AG09319 (cell line): ENCODE measurements around the gene NRP1.

Source experiments
- DNase-seq: peaks from one replicate; pipeline ENCODE4 v3.0.0-alpha.2; 2010; ENCODE audit warnings: low read depth; ENCODE audit errors: extremely low read depth
- TF ChIP-seq, protein P1 (sequence below): IDR thresholded peaks from 2 replicates; pipeline ENCODE4 v1.5.1; 2011; ENCODE audit warnings: low read depth, mild to moderate bottlenecking, inconsistent platforms, low read length, moderate library complexity

The NRP1 gene

GRCh38 chr10:33238643-33239042 lies 95.8 kb downstream of the NRP1 start:
- no peak for DNase-seq

DNA sequence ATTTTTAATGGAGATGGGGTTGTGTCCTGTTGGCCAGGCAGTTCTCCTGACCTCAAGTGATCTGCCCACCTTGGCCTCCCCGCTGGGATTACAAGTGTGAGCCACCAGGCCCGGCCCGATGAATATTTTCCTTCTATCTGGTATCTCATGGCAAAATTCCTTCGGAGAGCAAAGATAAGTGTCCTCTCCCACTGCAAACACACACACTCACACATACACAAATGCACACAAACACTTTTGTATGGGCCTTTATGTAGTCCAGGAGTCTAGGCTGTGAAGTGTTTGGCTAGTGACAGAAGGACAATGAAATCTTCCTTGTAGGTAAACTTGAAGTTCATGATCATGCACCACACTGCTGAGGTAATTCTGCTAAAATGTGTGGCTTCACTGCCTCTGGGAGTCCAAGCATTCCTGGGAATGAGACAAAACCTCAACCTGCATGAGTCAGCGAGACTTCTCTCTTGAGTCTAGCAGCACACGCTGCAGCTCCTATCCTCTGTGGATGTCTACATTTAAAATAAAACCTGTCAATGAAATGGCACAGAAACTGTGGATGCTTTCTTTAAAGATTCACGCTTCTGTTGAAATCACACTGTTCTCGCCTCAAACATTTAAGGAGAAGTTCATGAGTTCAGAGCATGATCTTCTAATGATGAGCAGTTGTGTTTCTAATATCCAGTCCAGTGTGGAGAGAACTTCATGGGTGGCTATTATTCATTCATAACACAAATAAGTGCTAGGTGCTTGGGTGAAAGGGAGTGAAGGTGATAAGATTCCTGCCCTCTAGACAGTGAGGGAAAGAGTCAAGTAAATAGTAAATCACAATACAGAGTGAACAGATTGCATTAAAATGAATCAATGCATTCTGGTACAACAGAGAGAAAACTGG lies 96.5 kb downstream of the NRP1 start:
- DNase-seq, result no peak
- TF ChIP-seq, protein P1, sequence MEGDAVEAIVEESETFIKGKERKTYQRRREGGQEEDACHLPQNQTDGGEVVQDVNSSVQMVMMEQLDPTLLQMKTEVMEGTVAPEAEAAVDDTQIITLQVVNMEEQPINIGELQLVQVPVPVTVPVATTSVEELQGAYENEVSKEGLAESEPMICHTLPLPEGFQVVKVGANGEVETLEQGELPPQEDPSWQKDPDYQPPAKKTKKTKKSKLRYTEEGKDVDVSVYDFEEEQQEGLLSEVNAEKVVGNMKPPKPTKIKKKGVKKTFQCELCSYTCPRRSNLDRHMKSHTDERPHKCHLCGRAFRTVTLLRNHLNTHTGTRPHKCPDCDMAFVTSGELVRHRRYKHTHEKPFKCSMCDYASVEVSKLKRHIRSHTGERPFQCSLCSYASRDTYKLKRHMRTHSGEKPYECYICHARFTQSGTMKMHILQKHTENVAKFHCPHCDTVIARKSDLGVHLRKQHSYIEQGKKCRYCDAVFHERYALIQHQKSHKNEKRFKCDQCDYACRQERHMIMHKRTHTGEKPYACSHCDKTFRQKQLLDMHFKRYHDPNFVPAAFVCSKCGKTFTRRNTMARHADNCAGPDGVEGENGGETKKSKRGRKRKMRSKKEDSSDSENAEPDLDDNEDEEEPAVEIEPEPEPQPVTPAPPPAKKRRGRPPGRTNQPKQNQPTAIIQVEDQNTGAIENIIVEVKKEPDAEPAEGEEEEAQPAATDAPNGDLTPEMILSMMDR, result no peak

More at GRCh38 chr10:33238643-33239042, 95.8 kb downstream of the NRP1 start:
- TF ChIP-seq, protein P1, result no peak

GRCh38 chr10:33236916-33237315 lies 97.6 kb downstream of the NRP1 start:
- TF ChIP-seq, protein P1, result no peak
- no peak for DNase-seq

- DNase-seq, result no peak
- TF ChIP-seq, protein P1, result no peak
Observed at GRCh38 chr10:33235951-33236350, 98.5 kb downstream of the NRP1 start.

DNA sequence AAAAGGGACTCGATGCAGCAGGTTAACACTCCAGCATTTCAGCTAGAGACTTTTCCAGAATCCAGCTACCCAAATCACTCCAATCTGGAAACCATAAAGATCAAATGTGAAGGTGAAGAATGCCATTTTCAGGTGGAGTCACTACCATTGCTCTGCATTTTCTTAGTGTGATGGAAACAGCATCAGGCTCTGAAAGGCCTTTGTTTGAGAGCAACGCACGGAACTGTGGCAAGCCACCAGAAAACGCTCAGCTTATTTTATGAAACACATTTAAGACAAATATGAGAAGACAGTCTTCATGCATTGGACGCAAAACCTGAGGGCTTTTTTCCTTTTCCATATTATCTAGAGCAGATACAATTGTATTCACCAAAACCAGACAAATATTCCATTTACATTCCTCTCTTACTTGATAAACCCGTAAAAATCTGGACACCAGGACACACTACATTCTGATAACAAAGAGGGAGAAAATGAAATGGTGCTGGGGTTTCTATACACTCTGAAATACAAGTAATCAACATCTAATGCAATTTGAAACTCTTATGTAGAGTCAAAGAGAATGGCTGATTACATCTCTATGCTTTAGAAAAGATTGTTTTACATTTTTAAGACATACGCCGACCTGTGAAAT lies 99.1 kb downstream of the NRP1 start:
- TF ChIP-seq, protein P1, result no peak
- DNase-seq, result no peak

GRCh38 chr10:33234831-33235237 lies 99.6 kb downstream of the NRP1 start:
- no peak for DNase-seq
- TF ChIP-seq, protein P1, result no peak

- TF ChIP-seq, protein P1, result no peak
- no peak for DNase-seq
Observed at GRCh38 chr10:33233635-33234034, 100.8 kb downstream of the NRP1 start.
